Bone marrow (tissue), 2 donors: ENCODE results near the gene STK11.
A peak's percentile ranks its signal among the peaks of the same experiment; 100 is the strongest.

Source experiments
- DNase-seq, 2 donors: peaks; one replicate each; lab custom pipeline; 2025; lab: John Stamatoyannopoulos, UW

The STK11 gene

GRCh38 chr19:1274081-1274851, 68.7 kb downstream of the STK11 start:
- DNase-seq: no peak

- DNase-seq: no peak
Measured at GRCh38 chr19:1274852-1275259, 69.3 kb downstream of the STK11 start.

GRCh38 chr19:1275260-1275975, 69.8 kb downstream of the STK11 start, which contains the start of gene FAM174C:
TSS of gene FAM174C (plus strand) at chr19:1275530. CDS start at chr19:1275550, 20 bp downstream.
- peak; percentile 83 to 85 for DNase-seq

- no peak for DNase-seq
Measured at GRCh38 chr19:1275976-1276627, 70.5 kb downstream of the STK11 start.

GRCh38 chr19:1276628-1277022, 71.0 kb downstream of the STK11 start:
- DNase-seq: no peak

GRCh38 chr19:1277061-1277460, 71.5 kb downstream of the STK11 start:
- no peak for DNase-seq
